GM12864 (cell line): ENCODE data around the gene CHSY3.

Experiments used
- DNase-seq: peaks from one replicate; pipeline ENCODE4 v3.0.0-alpha.2; 2011; ENCODE audit warnings: low read depth
- H3K4me3 ChIP-seq: 2 replicates; pipeline ENCODE4 v1.5.1; 2011; ENCODE audit warnings: mild to moderate bottlenecking, low read depth, low read length, control low read depth
- TF ChIP-seq, protein P1 (sequence below): IDR thresholded peaks from 2 replicates; pipeline ENCODE4 v1.5.1; 2011; ENCODE audit warnings: low read depth, mild to moderate bottlenecking, moderate library complexity, low read length, control low read depth, inconsistent platforms; ENCODE audit errors: missing control alignments

The CHSY3 gene

GRCh38 chr5:129945028-129945427 lies 40.8 kb downstream of the CHSY3 start:
- no peak for DNase-seq
- no peak overlapping the region for H3K4me3 ChIP-seq
- TF ChIP-seq, protein P1, sequence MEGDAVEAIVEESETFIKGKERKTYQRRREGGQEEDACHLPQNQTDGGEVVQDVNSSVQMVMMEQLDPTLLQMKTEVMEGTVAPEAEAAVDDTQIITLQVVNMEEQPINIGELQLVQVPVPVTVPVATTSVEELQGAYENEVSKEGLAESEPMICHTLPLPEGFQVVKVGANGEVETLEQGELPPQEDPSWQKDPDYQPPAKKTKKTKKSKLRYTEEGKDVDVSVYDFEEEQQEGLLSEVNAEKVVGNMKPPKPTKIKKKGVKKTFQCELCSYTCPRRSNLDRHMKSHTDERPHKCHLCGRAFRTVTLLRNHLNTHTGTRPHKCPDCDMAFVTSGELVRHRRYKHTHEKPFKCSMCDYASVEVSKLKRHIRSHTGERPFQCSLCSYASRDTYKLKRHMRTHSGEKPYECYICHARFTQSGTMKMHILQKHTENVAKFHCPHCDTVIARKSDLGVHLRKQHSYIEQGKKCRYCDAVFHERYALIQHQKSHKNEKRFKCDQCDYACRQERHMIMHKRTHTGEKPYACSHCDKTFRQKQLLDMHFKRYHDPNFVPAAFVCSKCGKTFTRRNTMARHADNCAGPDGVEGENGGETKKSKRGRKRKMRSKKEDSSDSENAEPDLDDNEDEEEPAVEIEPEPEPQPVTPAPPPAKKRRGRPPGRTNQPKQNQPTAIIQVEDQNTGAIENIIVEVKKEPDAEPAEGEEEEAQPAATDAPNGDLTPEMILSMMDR = no peak

- TF ChIP-seq, protein P1 = no peak
Measured at GRCh38 chr5:129945774-129946270, 41.6 kb downstream of the CHSY3 start.

DNA sequence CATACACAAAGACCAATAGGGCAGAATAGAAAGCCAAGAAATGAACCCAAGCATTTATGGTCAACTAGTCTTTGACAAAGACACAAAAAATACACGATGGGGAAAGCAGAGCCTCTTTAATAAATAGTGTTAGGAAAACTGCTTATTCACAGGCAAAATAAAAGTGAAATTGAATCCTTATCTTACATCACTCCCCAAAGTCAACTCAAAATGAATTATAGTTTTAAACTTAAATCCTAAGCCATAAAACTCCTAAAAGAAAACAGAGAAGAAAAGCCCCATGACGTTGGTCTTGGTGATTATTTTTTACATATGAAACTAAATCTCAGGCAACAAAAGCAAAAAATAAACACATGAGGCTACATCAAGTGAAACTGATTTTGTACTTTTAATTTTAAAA lies 46.8 kb downstream of the CHSY3 start:
- TF ChIP-seq, protein P1 = no peak
- no peak for DNase-seq

More at GRCh38 chr5:129945774-129946270, 41.6 kb downstream of the CHSY3 start:
- no peak overlapping the region for H3K4me3 ChIP-seq
- DNase-seq = no peak

GRCh38 chr5:129958581-129958980 lies 54.3 kb downstream of the CHSY3 start:
- DNase-seq = no peak
- TF ChIP-seq, protein P1 = no peak
- no peak overlapping the region for H3K4me3 ChIP-seq

More for the DNA sequence above, 46.8 kb downstream of the CHSY3 start:
- no peak overlapping the region for H3K4me3 ChIP-seq

DNA sequence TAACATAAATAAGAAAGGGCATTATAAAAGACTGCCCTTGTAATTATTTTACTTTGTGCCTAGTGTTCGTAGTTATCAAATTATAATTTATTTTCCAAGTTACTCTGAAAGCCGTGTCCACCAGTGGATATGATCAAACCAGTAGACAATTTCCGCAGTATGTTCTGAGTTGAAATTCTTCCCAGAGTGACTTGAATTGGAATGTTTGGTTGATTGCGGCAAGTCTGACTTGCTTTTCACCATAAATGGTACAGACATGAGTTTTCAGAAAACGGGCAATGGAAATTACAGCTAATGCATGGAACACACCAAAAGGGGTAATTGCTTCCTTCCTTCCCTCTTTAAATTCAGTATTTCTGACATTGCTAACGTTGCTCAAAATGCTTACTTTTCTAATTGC lies 56.6 kb downstream of the CHSY3 start:
- TF ChIP-seq, protein P1 = no peak
- no peak overlapping the region for H3K4me3 ChIP-seq
- DNase-seq = no peak

- TF ChIP-seq, protein P1 = no peak
- H3K4me3 ChIP-seq = no peak overlapping the region
- no peak for DNase-seq
Measured at GRCh38 chr5:129962506-129962905, 58.2 kb downstream of the CHSY3 start.

GRCh38 chr5:129963359-129963758 lies 59.1 kb downstream of the CHSY3 start:
- DNase-seq = no peak

More at GRCh38 chr5:129963359-129963758, 59.1 kb downstream of the CHSY3 start:
- TF ChIP-seq, protein P1 = no peak
- no peak overlapping the region for H3K4me3 ChIP-seq
